Ectodermal cell (in vitro differentiated cells): ENCODE results near the gene FDXACB1.

Experiments
- H3K27ac ChIP-seq: 2 replicates; pipeline ENCODE4 v1.7.0; 2013; ENCODE audit warnings: mild to moderate bottlenecking, low read depth, low read length; ENCODE audit not compliant: insufficient read depth, poor library complexity, severe bottlenecking
- H3K27me3 ChIP-seq: 2 replicates; pipeline ENCODE4 v1.7.0; 2013; ENCODE audit warnings: mild to moderate bottlenecking, low read length; ENCODE audit not compliant: insufficient read depth, control insufficient read depth, poor library complexity, severe bottlenecking
- H3K36me3 ChIP-seq: one replicate; pipeline ENCODE4 v1.7.0; 2013; ENCODE audit warnings: low read length; ENCODE audit not compliant: control insufficient read depth, insufficient read depth
- H3K4me1 ChIP-seq: one replicate; pipeline ENCODE4 v1.7.0; 2013; ENCODE audit warnings: low read length; ENCODE audit not compliant: control insufficient read depth, insufficient read depth
- H3K4me3 ChIP-seq: 2 replicates; pipeline ENCODE4 v1.7.0; 2013; ENCODE audit warnings: low read depth, low read length, control low read depth; ENCODE audit not compliant: insufficient read depth
- H3K9me3 ChIP-seq: 2 replicates; pipeline ENCODE4 v1.7.0; 2013; ENCODE audit warnings: mild to moderate bottlenecking, low read length, moderate library complexity; ENCODE audit not compliant: control insufficient read depth
- WGBS, 2 experiments: methylation state at CpG; one replicate each; pipeline ENCODE4 v1.1.7; 2013; ENCODE audit warnings: missing lambda C conversion rate in 2 of 2; 5-methylcytosine and 5-hydroxymethylcytosine counted together

FDXACB1 gene

GRCh38 chr11:111870886-111871692, 7.9 kb downstream of the FDXACB1 start, which contains the start of gene ALG9:
Gene ALG9 (minus strand): TSS chr11:111871581. CDS start chr11:111871482, 99 bp downstream.
- WGBS, 2 experiments, result 0% methylated on average over 51 of the region's 51 CpGs
- no peaks in the 10 kb centered on the region for H3K27me3 ChIP-seq

GRCh38 chr11:111870522-111870885, 8.5 kb downstream of the FDXACB1 start:
- no peak overlapping the region for H3K27ac ChIP-seq

More at GRCh38 chr11:111870886-111871692, 7.9 kb downstream of the FDXACB1 start, which contains the start of gene ALG9:
- H3K9me3 ChIP-seq, result no peaks in the 10 kb centered on the region
- no peaks in the 10 kb centered on the region for H3K36me3 ChIP-seq
- H3K4me3 ChIP-seq, result peak within 1 kb of the TSS; percentile 84
- H3K27ac ChIP-seq, result peak within 1 kb of the TSS; percentile 27
- H3K4me1 ChIP-seq, result no peaks in the 10 kb centered on the region

DNA sequence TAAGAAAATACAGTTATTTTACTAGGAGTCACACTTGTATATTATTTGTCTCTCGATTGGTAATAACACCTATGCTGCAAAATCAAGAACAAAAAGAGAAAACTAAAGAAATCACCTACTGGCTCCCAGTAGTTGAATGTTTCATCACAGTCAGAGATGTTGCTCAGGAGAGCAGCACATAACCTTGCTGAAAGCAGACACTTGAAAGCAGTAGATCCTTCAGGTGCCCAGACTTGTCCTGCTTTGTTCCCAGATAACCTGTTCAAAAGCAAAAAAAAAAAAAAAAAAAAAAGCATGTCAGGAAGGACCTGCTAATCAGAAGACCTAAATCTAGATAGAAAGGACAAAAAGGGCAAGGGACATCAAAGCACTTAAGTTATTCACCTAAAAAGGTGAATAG, 8.9 kb downstream of the FDXACB1 start:
- Histone ChIP-seq H3K4me1 (no peaks in the 10 kb centered on the region), H3K4me3 (no peak overlapping the region), H3K27me3 (no peaks in the 10 kb centered on the region), H3K36me3 (no peaks in the 10 kb centered on the region), H3K9me3 (no peaks in the 10 kb centered on the region), H3K27ac (no peak overlapping the region)
- WGBS, 2 experiments, result 100% methylated on average over 1 of the region's 1 CpG; no CpG with 5 or more reads in 1 of the 2 experiments

More at GRCh38 chr11:111870522-111870885, 8.5 kb downstream of the FDXACB1 start:
- no peaks in the 10 kb centered on the region for H3K36me3 ChIP-seq
- peak overlapping the region; percentile 84 for H3K4me3 ChIP-seq
- no peaks in the 10 kb centered on the region for H3K27me3 ChIP-seq
- no peaks in the 10 kb centered on the region for H3K4me1 ChIP-seq
- H3K9me3 ChIP-seq, result no peaks in the 10 kb centered on the region

DNA sequence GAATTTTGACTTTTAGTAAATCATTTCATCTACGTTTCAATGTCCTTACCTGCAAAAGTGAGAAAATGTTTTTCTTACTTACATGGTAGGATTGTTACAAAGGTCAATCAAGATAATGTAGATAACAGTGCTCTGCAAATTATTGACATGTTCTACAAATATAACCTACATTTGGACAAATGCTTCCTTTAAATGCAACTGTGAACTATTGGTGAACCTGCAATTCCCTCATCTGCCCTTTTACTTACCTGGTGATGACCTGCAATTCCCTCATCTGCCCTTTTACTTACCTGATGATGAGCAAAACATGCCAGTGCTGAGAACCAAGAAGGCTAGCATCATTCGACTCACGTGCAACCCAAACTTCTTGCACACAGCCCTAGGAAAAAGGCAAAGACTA, 18.7 kb downstream of the FDXACB1 start:
- Histone ChIP-seq H3K4me3 (no peak overlapping the region), H3K36me3 (no peaks in the 10 kb centered on the region), H3K4me1 (no peaks in the 10 kb centered on the region), H3K9me3 (no peaks in the 10 kb centered on the region), H3K27ac (no peak overlapping the region), H3K27me3 (no peaks in the 10 kb centered on the region)
- WGBS, 2 experiments, result 94 to 98% methylated on average over 2 of the region's 3 CpGs

DNA sequence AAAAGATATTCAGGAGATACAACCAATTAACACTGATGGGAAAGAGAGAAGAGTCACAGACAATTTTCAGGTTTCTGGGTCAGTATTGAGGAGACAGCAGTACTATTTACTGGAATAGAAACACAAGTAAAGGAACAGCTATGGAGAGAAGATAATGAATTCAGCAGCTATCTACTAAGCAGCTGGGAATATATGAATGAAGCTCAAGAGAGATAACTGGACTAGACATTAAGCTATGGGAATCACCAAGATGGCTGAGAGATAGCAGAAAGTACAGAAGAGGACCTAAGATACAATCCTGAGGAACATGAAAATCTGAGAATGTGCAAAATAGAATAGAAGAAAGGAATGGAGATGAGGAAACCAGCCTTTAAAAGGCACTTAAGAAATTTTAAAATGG, 23.5 kb downstream of the FDXACB1 start:
- Histone ChIP-seq H3K4me1 (no peaks in the 10 kb centered on the region), H3K27me3 (no peaks in the 10 kb centered on the region), H3K36me3 (peaks cover 4% of the 10 kb centered on the region), H3K4me3 (no peak overlapping the region), H3K9me3 (no peaks in the 10 kb centered on the region), H3K27ac (no peak overlapping the region)

DNA sequence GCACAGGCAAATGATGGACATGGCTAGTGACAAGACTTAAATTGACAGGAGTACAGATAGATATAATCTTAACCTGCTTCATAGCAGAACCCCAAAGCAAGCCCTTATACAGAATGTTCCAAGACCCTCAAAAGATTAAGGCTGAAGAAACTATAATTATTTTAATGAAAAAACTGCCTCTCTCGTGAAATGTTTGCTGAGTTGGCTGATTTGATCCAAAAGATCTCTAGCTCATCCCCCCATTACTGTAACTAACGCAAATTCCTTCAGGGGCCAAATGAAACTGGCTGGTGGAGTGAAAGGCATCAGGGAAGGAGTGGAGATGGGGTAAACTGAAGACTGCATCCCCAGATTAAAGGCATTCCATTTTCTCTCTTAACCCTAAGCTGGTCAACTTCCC, 26.9 kb downstream of the FDXACB1 start:
- Histone ChIP-seq H3K27me3 (no peaks in the 10 kb centered on the region), H3K36me3 (peaks cover 4% of the 10 kb centered on the region), H3K9me3 (no peaks in the 10 kb centered on the region), H3K4me3 (no peak overlapping the region), H3K27ac (no peak overlapping the region), H3K4me1 (peaks cover 2% of the 10 kb centered on the region)
- WGBS, 2 experiments, result 87 to 100% methylated on average over 2 of the region's 2 CpGs

- H3K9me3 ChIP-seq, result no peaks in the 10 kb centered on the region
- no peak overlapping the region for H3K4me3 ChIP-seq
- no peaks in the 10 kb centered on the region for H3K27me3 ChIP-seq
- H3K36me3 ChIP-seq, result peaks cover 4% of the 10 kb centered on the region
- H3K4me1 ChIP-seq, result peaks cover 7% of the 10 kb centered on the region
- no peak overlapping the region for H3K27ac ChIP-seq
These were observed 27.3 kb downstream of the FDXACB1 start for GRCh38 chr11:111851636-111852035.

GRCh38 chr11:111851067-111851466, 27.9 kb downstream of the FDXACB1 start:
- H3K36me3 ChIP-seq, result peaks cover 4% of the 10 kb centered on the region
- no peak overlapping the region for H3K4me3 ChIP-seq
- no peaks in the 10 kb centered on the region for H3K27me3 ChIP-seq
- peaks cover 10% of the 10 kb centered on the region for H3K4me1 ChIP-seq
- H3K9me3 ChIP-seq, result no peaks in the 10 kb centered on the region
- WGBS, 2 experiments, result 91 to 98% methylated on average over 7 to 8 of the region's 8 CpGs
- H3K27ac ChIP-seq, result no peak overlapping the region

DNA sequence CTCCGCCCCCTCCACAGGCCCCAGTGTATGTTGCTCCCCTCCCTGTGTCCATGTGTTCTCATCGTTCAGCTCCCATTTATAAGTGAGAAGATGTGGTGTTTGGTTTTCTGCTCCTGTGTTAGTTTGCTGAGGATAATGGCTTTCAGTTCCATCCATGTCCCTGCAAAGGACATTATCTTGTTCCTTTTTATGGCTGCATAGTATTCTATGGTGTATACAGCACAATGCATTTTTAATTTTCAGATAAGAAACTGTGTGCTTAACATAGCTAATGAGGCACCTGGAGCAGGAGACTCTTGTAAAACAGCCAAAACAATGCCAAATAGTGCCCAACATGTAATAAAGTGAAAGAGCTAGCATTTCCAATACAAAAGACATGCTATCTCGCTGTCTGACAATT, 29.3 kb downstream of the FDXACB1 start:
- Histone ChIP-seq H3K27me3 (no peaks in the 10 kb centered on the region), H3K4me1 (peaks cover 10% of the 10 kb centered on the region), H3K27ac (no peak overlapping the region), H3K9me3 (no peaks in the 10 kb centered on the region), H3K4me3 (no peak overlapping the region), H3K36me3 (peaks cover 4% of the 10 kb centered on the region)
- 89% methylated on average over 1 to 3 of the region's 3 CpGs for WGBS, 2 experiments

GRCh38 chr11:111846636-111847035, 32.3 kb downstream of the FDXACB1 start:
- Histone ChIP-seq H3K36me3 (no peaks in the 10 kb centered on the region), H3K27ac (no peak overlapping the region), H3K27me3 (no peaks in the 10 kb centered on the region), H3K4me3 (no peak overlapping the region), H3K9me3 (no peaks in the 10 kb centered on the region), H3K4me1 (peaks cover 10% of the 10 kb centered on the region)
- WGBS, 2 experiments, result 22 to 26% methylated on average over 1 of the region's 1 CpG
